Trophoblast cell (in vitro differentiated cells and primary cell): Measurements from ENCODE around the gene FBXO31.
"Not testable (repeated sequence)": the region's sequence is repeated elsewhere in the genome, so short reads cannot be mapped to it uniquely, and the experiment has no call there.

Experiments used
- DNase-seq, 2 donors: peaks; one replicate each; pipeline ENCODE4 v3.0.0-alpha.2; 2016
- H2AFZ ChIP-seq: 2 replicates; pipeline ENCODE4 v1.6.1; 2013; ENCODE audit warnings: low read length, moderate library complexity, mild to moderate bottlenecking; ENCODE audit not compliant: insufficient read depth, poor library complexity
- H2AK5ac ChIP-seq: 2 replicates; pipeline ENCODE4 v1.6.1; 2013; ENCODE audit warnings: mild to moderate bottlenecking, low read length
- H2BK120ac ChIP-seq: 2 replicates; pipeline ENCODE4 v1.6.1; 2013; ENCODE audit warnings: low read length, mild to moderate bottlenecking, moderate library complexity; ENCODE audit not compliant: insufficient read depth, poor library complexity
- H2BK12ac ChIP-seq: 2 replicates; pipeline ENCODE4 v1.6.1; 2013; ENCODE audit warnings: mild to moderate bottlenecking, low read length, moderate library complexity
- H2BK5ac ChIP-seq: 2 replicates; pipeline ENCODE4 v1.6.1; 2013; ENCODE audit warnings: low read length, low read depth, moderate library complexity, mild to moderate bottlenecking; ENCODE audit not compliant: poor library complexity
- H3K14ac ChIP-seq: 2 replicates; pipeline ENCODE4 v1.6.1; 2013; ENCODE audit warnings: mild to moderate bottlenecking, low read length
- H3K18ac ChIP-seq: 2 replicates; pipeline ENCODE4 v1.6.1; 2013; ENCODE audit warnings: mild to moderate bottlenecking, low read length
- H3K23ac ChIP-seq: 2 replicates; pipeline ENCODE4 v1.6.1; 2013; ENCODE audit warnings: low read length
- H3K27ac ChIP-seq: 2 replicates; pipeline ENCODE4 v1.5.1; 2013; ENCODE audit warnings: low read depth, mild to moderate bottlenecking, inconsistent platforms, low read length, moderate library complexity
- H3K27me3 ChIP-seq: 2 replicates; pipeline ENCODE4 v1.6.1; 2013; ENCODE audit warnings: inconsistent platforms, mild to moderate bottlenecking, low read length, moderate library complexity; ENCODE audit not compliant: insufficient read depth
- H3K36me3 ChIP-seq, 2 experiments: 1 replicate in 1 of 2; 2 replicates in 1 of 2; pipeline ENCODE4 v1.6.1; 2013; ENCODE audit warnings: low read length in 2 of 2, mild to moderate bottlenecking in 2 of 2, moderate library complexity in 1 of 2; ENCODE audit not compliant: insufficient read depth in 2 of 2, control insufficient read depth in 1 of 2
- H3K4ac ChIP-seq: 2 replicates; pipeline ENCODE4 v1.6.1; 2013; ENCODE audit warnings: low read depth, mild to moderate bottlenecking, low read length, moderate library complexity
- H3K4me1 ChIP-seq, 2 experiments: 1 replicate in 1 of 2; 2 replicates in 1 of 2; pipeline ENCODE4 v1.6.1; 2013; ENCODE audit warnings: low read length in 2 of 2, mild to moderate bottlenecking in 2 of 2, moderate library complexity in 1 of 2; ENCODE audit not compliant: insufficient read depth in 2 of 2, control insufficient read depth in 1 of 2
- H3K4me2 ChIP-seq: 2 replicates; pipeline ENCODE4 v1.6.1; 2013; ENCODE audit warnings: inconsistent platforms, mild to moderate bottlenecking, low read length, moderate library complexity
- H3K4me3 ChIP-seq: 2 replicates; pipeline ENCODE4 v1.5.1; 2013; ENCODE audit warnings: mild to moderate bottlenecking, low read depth, low read length, inconsistent platforms
- H3K79me1 ChIP-seq: one replicate; pipeline ENCODE4 v1.6.1; 2013; ENCODE audit warnings: low read length
- H3K79me2 ChIP-seq: 2 replicates; pipeline ENCODE4 v1.6.1; 2013; ENCODE audit warnings: low read length, mild to moderate bottlenecking; ENCODE audit not compliant: control insufficient read depth, insufficient read depth, poor library complexity
- H3K9ac ChIP-seq: 2 replicates; pipeline ENCODE4 v1.6.1; 2013; ENCODE audit warnings: mild to moderate bottlenecking, low read length
- H3K9me3 ChIP-seq: 2 replicates; pipeline ENCODE4 v1.6.1; 2013; ENCODE audit warnings: low read depth, mild to moderate bottlenecking, control low read depth, inconsistent platforms, low read length; ENCODE audit not compliant: insufficient read depth
- H4K12ac ChIP-seq: 2 replicates; pipeline ENCODE4 v1.6.1; 2013; ENCODE audit warnings: low read depth, mild to moderate bottlenecking, low read length, moderate library complexity
- H4K8ac ChIP-seq: 2 replicates; pipeline ENCODE4 v1.6.1; 2013; ENCODE audit warnings: low read depth, mild to moderate bottlenecking, low read length, moderate library complexity
- H4K91ac ChIP-seq: one replicate; pipeline ENCODE4 v1.6.1; 2013; ENCODE audit warnings: low read depth, mild to moderate bottlenecking, low read length, moderate library complexity
- WGBS: extraction: QIAGEN DNeasy Blood & Tissue Kit; methylation state at CpG from one replicate; pipeline ENCODE4 v1.1.7; 2013; ENCODE audit warnings: missing lambda C conversion rate; ENCODE audit not compliant: insufficient read length, insufficient coverage; ENCODE audit errors: extremely low coverage; 5-methylcytosine and 5-hydroxymethylcytosine counted together

FBXO31 gene

DNA sequence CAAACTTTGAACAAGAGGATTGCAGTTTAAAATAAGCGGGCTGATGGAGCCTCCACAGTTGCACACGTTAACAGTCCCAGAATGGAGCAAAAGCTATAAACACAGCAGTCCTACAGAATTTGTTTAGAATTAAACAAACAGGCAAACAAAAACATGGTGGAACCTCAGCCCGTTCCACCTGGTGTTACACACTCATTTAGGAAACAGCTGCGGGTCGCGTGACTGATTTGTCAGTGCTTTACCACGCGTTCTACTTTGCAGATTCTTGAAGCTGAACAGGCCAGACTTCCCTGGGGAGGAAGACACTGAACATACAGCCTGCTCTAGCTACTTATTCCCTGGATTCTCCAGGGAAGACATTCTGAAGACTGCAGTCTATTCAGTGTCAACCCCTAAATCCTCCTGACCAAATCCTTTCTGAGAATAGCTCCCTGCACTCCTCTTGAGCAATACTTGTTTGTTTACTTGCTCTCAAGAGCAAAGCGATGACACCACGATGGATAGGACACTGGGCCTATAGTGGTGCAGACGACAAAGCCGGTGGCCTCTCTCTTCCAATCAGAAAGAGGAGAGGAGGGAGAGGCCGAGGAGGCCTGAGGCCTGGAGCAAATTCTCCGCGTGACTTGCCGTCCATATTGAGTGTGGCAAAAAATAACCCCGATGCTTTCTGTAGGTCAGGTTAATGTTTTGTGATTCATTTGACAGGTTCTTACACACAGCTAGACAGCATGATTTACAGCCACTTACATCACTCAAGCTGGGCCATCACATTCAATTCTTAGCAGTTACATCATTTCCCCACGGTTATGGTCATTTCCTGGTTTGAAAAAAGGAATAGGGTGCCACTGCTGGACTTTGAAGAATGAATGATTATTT is 4.6 kb upstream of the FBXO31 start:
- H4K12ac ChIP-seq = no peak overlapping the region
- H3K14ac ChIP-seq = no peak overlapping the region
- H3K18ac ChIP-seq = no peak overlapping the region
- no peak overlapping the region for H2BK12ac ChIP-seq
- H2AK5ac ChIP-seq = no peak overlapping the region
- H2BK120ac ChIP-seq = no peak overlapping the region
- H3K79me2 ChIP-seq = peaks cover 17% of the 10 kb centered on the region
- peak overlapping the region; percentile 52 for H3K27ac ChIP-seq
- H3K4ac ChIP-seq = no peak overlapping the region
- WGBS = no CpG with 5 or more reads among the region's 18 CpGs
- H3K4me2 ChIP-seq = peak overlapping the region; percentile 51
- H3K9me3 ChIP-seq = no peaks in the 10 kb centered on the region
- no peaks in the 10 kb centered on the region for H3K36me3 ChIP-seq
- peak overlapping the region; percentile 55 for H4K91ac ChIP-seq
- H2AFZ ChIP-seq = peak overlapping the region; percentile 66
- peaks cover 6 to 10% of the 10 kb centered on the region in 2 experiments for H3K4me1 ChIP-seq
- peak overlapping the region; percentile 54 for H4K8ac ChIP-seq
- H2BK5ac ChIP-seq = no peak overlapping the region
- no peak overlapping the region for H3K23ac ChIP-seq
- H3K27me3 ChIP-seq = no peaks in the 10 kb centered on the region
- DNase-seq = peak; percentile 99
- peaks cover 19% of the 10 kb centered on the region for H3K79me1 ChIP-seq
- H3K4me3 ChIP-seq = no peak overlapping the region
- H3K9ac ChIP-seq = no peak overlapping the region

DNA sequence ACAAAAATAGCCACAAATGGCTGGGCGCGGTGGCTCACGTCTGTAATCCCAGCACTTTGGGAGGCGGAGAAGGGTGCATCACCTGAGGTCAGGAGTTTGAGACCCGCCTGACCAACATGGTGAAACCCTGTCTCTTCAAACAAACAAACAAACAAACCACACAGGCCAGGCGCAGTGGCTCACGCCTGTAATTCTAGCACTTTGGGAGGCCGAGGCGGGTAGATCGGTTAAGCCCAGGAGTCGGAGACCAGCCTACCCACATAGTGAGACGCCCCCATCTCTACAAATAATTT is 1.2 kb upstream of the FBXO31 start:
- H3K14ac ChIP-seq, H3K27me3 ChIP-seq, H2BK120ac ChIP-seq, H3K23ac ChIP-seq, H2BK5ac ChIP-seq, H2BK12ac ChIP-seq, H3K9me3 ChIP-seq, H3K36me3 ChIP-seq, H3K27ac ChIP-seq, H3K4me3 ChIP-seq, H3K4ac ChIP-seq, H3K18ac ChIP-seq, H3K9ac ChIP-seq, H2AK5ac ChIP-seq, H3K79me2 ChIP-seq: not testable (repeated sequence)
- Histone ChIP-seq H3K4me1 (peaks cover 2 to 11% of the 10 kb centered on the region in 2 experiments), H4K91ac (peak overlapping the region; percentile 20), H2AFZ (peak overlapping the region; percentile 34), H3K79me1 (peaks cover 13% of the 10 kb centered on the region), H4K12ac (peak overlapping the region; percentile 45), H4K8ac (peak overlapping the region; percentile 58), H3K4me2 (peak overlapping the region; percentile 72)
- DNase-seq = peak; percentile 76 to 88
- no CpG with 5 or more reads among the region's 12 CpGs for WGBS

DNA sequence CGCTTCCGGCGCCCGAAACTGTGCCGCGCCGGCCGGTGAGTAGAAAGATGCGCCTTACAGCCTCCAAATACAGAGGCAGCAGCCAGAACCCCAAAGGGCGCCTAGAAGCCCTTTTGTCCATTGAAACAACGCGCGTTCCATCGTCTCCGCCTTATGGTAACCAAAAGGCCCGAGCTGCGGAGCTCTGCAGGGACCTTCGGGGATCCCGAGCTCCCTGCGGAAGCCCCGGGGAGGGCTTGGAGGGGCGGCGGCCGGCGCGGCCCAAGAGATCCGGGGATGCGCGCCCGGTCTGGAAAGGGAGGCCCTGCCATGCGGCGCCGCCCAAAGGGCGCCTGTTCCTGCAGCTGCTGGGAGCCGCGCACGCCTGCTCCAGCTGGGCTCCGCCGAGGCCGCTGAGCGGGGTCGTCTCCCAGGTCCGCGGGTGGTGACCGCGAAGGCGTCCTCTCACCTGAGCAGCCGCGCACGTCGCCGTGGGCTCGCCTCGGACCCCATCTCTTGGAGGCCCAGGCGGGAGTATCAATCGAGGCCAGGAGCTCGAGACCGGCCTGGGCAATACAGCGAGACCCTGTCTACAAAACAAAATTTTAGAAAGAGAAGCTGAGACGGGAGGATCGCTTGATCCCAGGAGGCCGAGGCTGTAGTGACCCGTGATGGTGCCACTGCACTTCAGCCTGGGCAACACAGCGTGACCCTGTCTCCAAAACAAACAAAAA is 742 bp upstream of the FBXO31 start:
- peak overlapping the region; percentile 22 for H2BK5ac ChIP-seq
- H2BK12ac ChIP-seq = peak overlapping the region; percentile 7
- no peaks in the 10 kb centered on the region for H3K9me3 ChIP-seq
- H4K91ac ChIP-seq = peak overlapping the region; percentile 20
- H3K14ac ChIP-seq = peak overlapping the region; percentile 8
- peak overlapping the region; percentile 34 for H2AFZ ChIP-seq
- no peak overlapping the region for H3K23ac ChIP-seq
- DNase-seq = peak; percentile 33 to 58
- peaks cover 13% of the 10 kb centered on the region for H3K79me1 ChIP-seq
- no CpG with 5 or more reads among the region's 64 CpGs for WGBS
- peak overlapping the region; percentile 39 for H3K27ac ChIP-seq
- H4K8ac ChIP-seq = peak overlapping the region; percentile 58
- peak overlapping the region; percentile 20 for H2BK120ac ChIP-seq
- peak overlapping the region; percentile 72 for H3K4me2 ChIP-seq
- H3K18ac ChIP-seq = no peak overlapping the region
- H3K4me1 ChIP-seq = peaks cover 2 to 11% of the 10 kb centered on the region in 2 experiments
- H3K36me3 ChIP-seq = peaks cover 0 to 2% of the 10 kb centered on the region in 2 experiments
- no peak overlapping the region for H2AK5ac ChIP-seq
- H3K4ac ChIP-seq = no peak overlapping the region
- no peaks in the 10 kb centered on the region for H3K27me3 ChIP-seq
- peak overlapping the region; percentile 79 for H3K4me3 ChIP-seq
- peak overlapping the region; percentile 38 for H3K9ac ChIP-seq
- peak overlapping the region; percentile 45 for H4K12ac ChIP-seq
- H3K79me2 ChIP-seq = peaks cover 10% of the 10 kb centered on the region

DNA sequence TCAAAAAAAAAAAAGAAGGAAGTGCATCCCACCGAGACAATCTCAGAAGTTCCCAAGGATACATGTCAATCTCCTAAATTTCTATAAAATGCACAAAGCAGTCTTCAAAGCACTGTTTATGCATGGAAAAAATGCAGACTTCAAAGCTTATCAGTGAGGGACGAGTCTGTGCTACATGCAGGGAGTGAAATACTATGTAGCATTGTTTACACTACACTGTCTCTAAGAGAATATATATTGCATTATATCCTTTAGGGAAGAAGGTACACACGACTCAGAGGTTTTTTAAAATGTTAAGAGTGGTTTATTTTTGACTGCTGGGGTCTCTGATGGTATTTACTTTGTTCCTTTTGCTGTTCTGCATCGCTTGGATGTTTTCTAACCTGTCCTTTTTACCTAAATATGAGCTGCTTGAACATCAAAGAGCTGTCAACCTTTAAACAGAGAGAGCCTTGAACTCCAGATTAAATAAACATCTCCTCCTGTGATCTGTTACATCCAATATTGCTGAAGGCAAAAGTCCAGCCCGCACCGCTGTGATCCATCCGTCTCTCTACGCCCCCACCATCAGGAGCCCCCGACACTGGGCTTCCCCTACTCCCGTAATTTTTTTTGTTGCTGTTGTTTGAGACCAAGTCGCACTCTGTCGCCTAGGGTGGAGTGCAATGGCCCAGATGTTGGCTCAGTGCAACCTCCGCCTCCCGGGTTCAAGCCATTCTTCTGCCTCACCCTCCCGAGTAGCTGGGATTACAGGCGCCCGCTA is 1.4 kb downstream of the FBXO31 start:
- DNase-seq = no peak
- Histone ChIP-seq H3K14ac (peak overlapping the region; percentile 4), H3K9ac (no peak overlapping the region), H3K79me1 (peaks cover 13% of the 10 kb centered on the region), H3K18ac (no peak overlapping the region), H2BK120ac (no peak overlapping the region), H3K4me1 (peaks cover 2 to 8% of the 10 kb centered on the region in 2 experiments), H3K4ac (no peak overlapping the region), H3K27ac (no peak overlapping the region), H4K91ac (no peak overlapping the region), H3K4me2 (peak overlapping the region; percentile 85), H3K9me3 (peaks cover 2% of the 10 kb centered on the region), H3K27me3 (no peaks in the 10 kb centered on the region), H3K4me3 (no peak overlapping the region), H2BK5ac (no peak overlapping the region), H2AK5ac (no peak overlapping the region), H3K23ac (no peak overlapping the region), H2AFZ (no peak overlapping the region), H4K8ac (peak overlapping the region; percentile 16), H3K36me3 (peaks cover 2% of the 10 kb centered on the region in 2 experiments), H4K12ac (no peak overlapping the region), H2BK12ac (no peak overlapping the region), H3K79me2 (peaks cover 10% of the 10 kb centered on the region)
- WGBS = no CpG with 5 or more reads among the region's 17 CpGs
